Spleen (tissue), 7 donors: ENCODE measurements around the gene FGD5.

Source experiments
- CTCF ChIP-seq, 11 experiments: fragments of 200-600 bp in 7 of 11; fragments of 450-650 bp in 4 of 11; sonication (generic) in 4 of 11; IDR thresholded peaks in 8 of 11; conservative IDR thresholded peaks in 3 of 11; 1 replicate in 7 of 11; 2 replicates in 4 of 11; pipeline versions ENCODE4 v1.4.0 to v1.8.0; 2016 to 2021; ENCODE audit warnings: antibody characterized with exemption in 11 of 11, inconsistent platforms in 4 of 11, mild to moderate bottlenecking in 1 of 11
- POLR2A ChIP-seq, 3 donors: fragments of 450-650 bp; IDR thresholded peaks; one replicate each; pipeline ENCODE4 v1.5.1; 2017; ENCODE audit warnings: antibody characterized with exemption in 3 of 3, mild to moderate bottlenecking in 1 of 3
- donor health status: DM: no; HTN: no; CAD: no; lungs with moderate emphysema.
- donor health status: DM: no; HTN: no; CAD: no.
- donor health status: DM: no; HTN: no; CAD: no.

- TF ChIP-seq CTCF (IDR thresholded peaks at IDR 0.05 in 8 of 11, conservative IDR thresholded peaks at IDR 0.05 in 3 of 11): peak in 7 of 11 experiments; percentile 14 to 43 (median 35)
- TF ChIP-seq POLR2A (IDR thresholded peaks at IDR 0.05): no peak
Observed at GRCh38 chr3:14863333-14864100, 44.8 kb downstream of the FGD5 start.
